Mucosa of descending colon (tissue), 3 donors: Measurements from ENCODE around the gene DGUOK. TPM values are rescaled to one million over a fixed set of nuclear protein-coding genes. Genes with fewer than 3 reads are reported as not detected.

ENCODE experiments used
- ATAC-seq: fragments of 200-7000 bp; cut with Tn5 transposase; one replicate; pipeline ENCODE4 v1.9.1; 2020; ENCODE audit warnings: mild to moderate bottlenecking, moderate library complexity
- DNase-seq, 3 donors: peaks; one replicate each; pipeline ENCODE4 v3.0.0-alpha.2; 2020
- H3K36me3 ChIP-seq: fragments of 200-600 bp; one replicate; pipeline ENCODE4 v1.8.0; 2021; ENCODE audit warnings: low read depth, mild to moderate bottlenecking
- H3K4me1 ChIP-seq: fragments of 200-600 bp; one replicate; pipeline ENCODE4 v1.8.0; 2021; ENCODE audit warnings: low read depth, mild to moderate bottlenecking
- H3K4me3 ChIP-seq: fragments of 200-600 bp; one replicate; pipeline ENCODE4 v1.8.0; 2021; ENCODE audit warnings: mild to moderate bottlenecking
- H3K9me3 ChIP-seq: fragments of 200-600 bp; one replicate; pipeline ENCODE4 v1.8.0; 2021; ENCODE audit warnings: mild to moderate bottlenecking
- intact Hi-C, 2 donors: fragments of 100-400 bp; cut with DNase I in 1 of 2; cut with micrococcal nuclease in 1 of 2; formaldehyde crosslinking; loops; one replicate each; pipeline versions ENCODE4 v1.11.0 to v1.11.1; 2022; cut with DNase I, micrococcal nuclease
- total RNA-seq, 3 donors: library from RNA; stranded (reverse); fragmentation: NEBNext Ultra II Directional in 2 of 3; extraction: Animal tissue kit (Norgen Biotek cat#: 25700) in 2 of 3; gene quantifications; one replicate each; pipeline versions ENCODE4 v1.2.1 to v1.2.4, GENCODE V29; 2021 to 2023
- TF ChIP-seq, protein P1 (sequence below): fragments of 200-600 bp; IDR thresholded peaks from one replicate; pipeline ENCODE4 v1.8.0; 2022; ENCODE audit warnings: antibody characterized with exemption, mild to moderate bottlenecking
- donor health status: DM: no; HTN: no; CAD: no; lungs with moderate emphysema.
- donor health status: DM: no; HTN: no; CAD: no.
- donor health status: DM: no; HTN: yes; CAD: no.

Gene DGUOK
- total RNA-seq, 3 donors from 2014 or later = 36.5 to 61.3 (median 57.8) TPM

DNA sequence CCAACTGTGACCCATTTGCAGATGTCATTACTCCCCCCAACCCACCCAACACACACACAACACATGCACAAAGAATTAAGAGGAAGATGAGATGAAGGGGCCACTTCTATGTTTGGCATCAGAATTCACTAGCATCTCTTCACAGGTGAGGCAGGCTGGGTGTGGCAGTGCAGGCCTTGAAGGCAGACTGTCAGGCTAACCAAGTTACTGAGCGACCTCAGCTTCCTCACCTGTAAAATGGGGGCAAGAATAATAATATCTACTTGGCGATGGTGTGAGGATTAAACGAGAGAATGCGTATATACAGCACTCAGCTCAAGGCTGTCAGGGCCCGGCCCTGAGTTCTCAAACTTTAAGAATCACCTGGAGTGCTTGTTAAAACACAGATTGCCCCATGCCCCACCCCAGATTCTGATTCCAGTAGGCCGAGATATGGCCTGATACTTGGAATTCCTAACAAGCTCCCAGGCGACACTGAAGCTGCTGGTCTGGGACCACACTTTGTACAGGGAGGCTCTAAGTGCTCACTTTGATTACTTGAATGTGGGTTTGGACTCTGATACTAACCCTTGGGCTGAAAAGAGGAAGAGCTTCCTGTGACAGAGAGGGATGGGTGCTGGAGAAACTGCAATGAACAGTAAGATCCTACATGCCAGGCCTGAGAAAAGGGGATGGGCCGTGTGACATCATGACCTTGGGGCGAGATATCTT is 32.8 kb upstream of the DGUOK start:
- Histone ChIP-seq H3K9me3 (no peaks in the 10 kb centered on the region), H3K36me3 (no peaks in the 10 kb centered on the region), H3K4me1 (no peaks in the 10 kb centered on the region), H3K4me3 (no peak overlapping the region)
- intact Hi-C loops = no loop called here
- DNase-seq = no peak
- peak; percentile 35 for ATAC-seq
- TF ChIP-seq, protein P1, sequence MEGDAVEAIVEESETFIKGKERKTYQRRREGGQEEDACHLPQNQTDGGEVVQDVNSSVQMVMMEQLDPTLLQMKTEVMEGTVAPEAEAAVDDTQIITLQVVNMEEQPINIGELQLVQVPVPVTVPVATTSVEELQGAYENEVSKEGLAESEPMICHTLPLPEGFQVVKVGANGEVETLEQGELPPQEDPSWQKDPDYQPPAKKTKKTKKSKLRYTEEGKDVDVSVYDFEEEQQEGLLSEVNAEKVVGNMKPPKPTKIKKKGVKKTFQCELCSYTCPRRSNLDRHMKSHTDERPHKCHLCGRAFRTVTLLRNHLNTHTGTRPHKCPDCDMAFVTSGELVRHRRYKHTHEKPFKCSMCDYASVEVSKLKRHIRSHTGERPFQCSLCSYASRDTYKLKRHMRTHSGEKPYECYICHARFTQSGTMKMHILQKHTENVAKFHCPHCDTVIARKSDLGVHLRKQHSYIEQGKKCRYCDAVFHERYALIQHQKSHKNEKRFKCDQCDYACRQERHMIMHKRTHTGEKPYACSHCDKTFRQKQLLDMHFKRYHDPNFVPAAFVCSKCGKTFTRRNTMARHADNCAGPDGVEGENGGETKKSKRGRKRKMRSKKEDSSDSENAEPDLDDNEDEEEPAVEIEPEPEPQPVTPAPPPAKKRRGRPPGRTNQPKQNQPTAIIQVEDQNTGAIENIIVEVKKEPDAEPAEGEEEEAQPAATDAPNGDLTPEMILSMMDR = no peak

DNA sequence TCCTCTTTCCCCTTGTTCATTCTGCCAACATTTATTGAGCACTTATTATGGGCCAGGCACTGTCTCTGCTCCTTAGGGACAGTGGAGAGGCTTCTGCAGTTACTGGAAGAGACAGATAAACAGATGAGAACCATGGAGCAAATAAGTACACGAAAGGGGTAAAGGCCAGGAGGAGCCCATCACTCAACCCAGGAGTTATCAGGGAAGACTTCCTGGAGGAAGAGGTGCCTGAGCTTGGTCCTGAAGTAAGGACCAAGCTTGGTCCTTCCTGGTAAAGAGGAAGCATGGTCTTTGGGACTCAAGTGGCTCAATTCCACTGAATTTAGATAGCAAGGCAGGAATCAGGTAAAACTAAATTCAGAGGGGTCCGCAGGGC is 32.2 kb upstream of the DGUOK start:
- TF ChIP-seq, protein P1 = no peak
- Histone ChIP-seq H3K4me3 (no peak overlapping the region), H3K9me3 (no peaks in the 10 kb centered on the region), H3K36me3 (no peaks in the 10 kb centered on the region), H3K4me1 (no peaks in the 10 kb centered on the region)
- ATAC-seq = no peak
- intact Hi-C loops = no loop called here
- no peak for DNase-seq

DNA sequence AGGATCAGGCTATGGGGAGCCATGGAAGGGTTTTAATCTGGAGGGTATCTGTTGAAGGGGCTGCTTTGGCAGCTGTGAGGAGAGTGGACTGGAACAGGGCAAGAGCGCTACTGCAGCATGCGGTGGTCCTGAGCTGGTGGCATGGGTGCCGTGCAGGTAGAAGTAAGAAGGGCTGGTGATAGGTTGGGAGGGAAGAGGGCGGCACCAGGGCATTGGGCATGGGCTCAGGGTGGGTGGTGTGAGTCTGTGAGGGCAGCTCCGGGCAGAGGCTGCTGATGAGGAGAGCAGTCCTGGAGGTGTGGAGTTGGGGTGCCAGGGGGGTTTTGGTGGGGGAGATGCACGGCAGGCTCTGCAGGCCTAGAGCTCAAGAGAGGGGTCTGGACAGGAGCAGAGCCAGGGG is 31.8 kb upstream of the DGUOK start:
- DNase-seq (no peak), ATAC-seq (no peak)
- TF ChIP-seq, protein P1 = no peak
- H3K36me3 ChIP-seq = no peaks in the 10 kb centered on the region
- intact Hi-C loops = no loop called here
- H3K4me1 ChIP-seq = no peaks in the 10 kb centered on the region
- H3K9me3 ChIP-seq = no peaks in the 10 kb centered on the region
- H3K4me3 ChIP-seq = no peak overlapping the region

GRCh38 chr2:73895473-73895872 is 31.2 kb upstream of the DGUOK start:
- no peaks in the 10 kb centered on the region for H3K4me1 ChIP-seq
- ATAC-seq (no peak), DNase-seq (no peak)
- intact Hi-C loops = no loop called here
- no peaks in the 10 kb centered on the region for H3K36me3 ChIP-seq
- H3K9me3 ChIP-seq = no peaks in the 10 kb centered on the region
- no peak overlapping the region for H3K4me3 ChIP-seq
- TF ChIP-seq, protein P1 = no peak

DNA sequence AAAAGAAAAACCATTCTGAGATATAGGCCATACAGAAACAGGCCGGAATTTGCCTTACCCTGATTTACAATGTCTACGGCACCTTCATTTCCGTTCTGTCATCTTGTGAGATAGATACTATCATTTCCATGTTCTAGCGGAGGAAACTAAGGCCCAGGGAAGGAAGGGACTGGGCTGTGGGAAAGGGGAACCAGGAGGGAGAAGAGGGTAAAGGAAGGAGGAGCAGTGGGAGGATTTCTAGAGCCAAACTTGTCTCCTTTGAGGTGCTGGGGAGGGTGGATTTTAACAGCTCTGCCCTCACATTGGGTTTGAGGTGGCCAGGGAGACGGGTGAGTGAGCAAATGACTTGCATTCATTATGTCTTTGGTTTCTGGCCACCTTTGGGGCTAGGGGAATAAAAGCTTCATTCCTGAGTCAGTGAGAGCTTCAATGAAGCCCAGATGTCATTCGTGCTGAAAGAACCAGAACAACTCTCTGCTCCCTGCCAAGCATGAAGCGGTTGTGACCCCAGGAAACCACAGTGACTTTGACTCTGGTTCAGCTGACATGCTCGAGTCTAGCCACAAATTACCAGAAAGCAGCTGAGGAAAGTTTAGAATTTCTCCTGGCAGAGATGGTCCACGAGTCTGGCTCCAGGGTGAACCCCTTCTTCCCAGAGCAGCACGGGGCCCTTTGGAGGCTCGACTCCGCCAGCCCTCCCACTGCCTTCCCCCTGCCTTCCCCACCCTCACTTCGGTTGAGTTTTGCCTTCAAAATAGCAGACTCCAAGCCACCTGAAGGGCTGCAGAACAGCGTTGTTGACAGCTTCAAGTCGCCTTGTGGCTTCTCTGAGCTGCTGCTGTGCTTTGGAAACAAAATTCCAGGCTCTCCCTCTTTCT is 30.1 kb upstream of the DGUOK start:
- ATAC-seq = peak; percentile 50
- TF ChIP-seq, protein P1 = no peak
- no peaks in the 10 kb centered on the region for H3K36me3 ChIP-seq
- intact Hi-C loops = no loop called here
- no peaks in the 10 kb centered on the region for H3K9me3 ChIP-seq
- H3K4me3 ChIP-seq = no peak overlapping the region
- H3K4me1 ChIP-seq = no peaks in the 10 kb centered on the region
- peak in 1 of 3 donors; percentile 28 for DNase-seq
